ENCODE results near the gene MTOR. TPM values are rescaled to one million over a fixed set of nuclear protein-coding genes. Genes with fewer than 3 reads are reported as not detected.
A peak's percentile ranks its signal among the peaks of the same experiment; 100 is the strongest.

MTOR gene
- total RNA-seq, 1 donor from 2014 or later, result 61.9 TPM

GRCh38 chr1:11058026-11058425 is 204.3 kb downstream of the MTOR start:
- DNase-seq (ENCODE audit: low spot score), result no peak
- peaks cover 13% of the 10 kb centered on the region for H3K4me1 Mint-ChIP-seq (ENCODE audit: unreplicated experiment)
- H3K4me3 Mint-ChIP-seq (ENCODE audit: unreplicated experiment), result peak overlapping the region; percentile 47
- no peak for TF ChIP-seq CTCF (IDR thresholded peaks at IDR 0.05; ENCODE audit: unreplicated experiment)
- peaks cover 3% of the 10 kb centered on the region for H3K27me3 Mint-ChIP-seq (ENCODE audit: unreplicated experiment)
- H3K9me3 Mint-ChIP-seq (ENCODE audit: unreplicated experiment), result no peaks in the 10 kb centered on the region
- H3K36me3 Mint-ChIP-seq (ENCODE audit: low read depth, unreplicated experiment), result peaks cover 3% of the 10 kb centered on the region
- H3K27ac Mint-ChIP-seq (ENCODE audit: unreplicated experiment), result no peak overlapping the region

DNA sequence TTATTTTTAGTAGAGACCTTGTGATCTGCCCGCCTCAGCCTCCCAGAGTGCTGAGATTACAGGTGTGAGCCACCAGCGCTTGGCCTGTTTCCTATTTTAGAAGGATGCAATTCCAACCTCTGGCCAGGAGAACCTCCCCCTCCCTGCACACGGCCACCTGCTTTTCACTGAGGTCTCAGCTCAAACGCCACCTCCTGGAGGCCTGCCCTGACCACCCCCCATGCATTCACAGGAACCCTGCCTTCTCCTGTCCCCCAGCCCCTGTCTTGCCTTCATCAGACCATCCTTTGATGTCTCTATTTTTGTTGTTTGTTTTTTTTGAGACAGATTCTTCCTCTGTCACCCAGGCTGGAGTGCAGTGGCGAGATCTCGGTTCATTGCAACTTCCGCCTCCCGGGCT is 204.9 kb downstream of the MTOR start:
- peak overlapping the region; percentile 79 for H3K4me3 Mint-ChIP-seq (ENCODE audit: unreplicated experiment)
- H3K27me3 Mint-ChIP-seq (ENCODE audit: unreplicated experiment), result peaks cover 3% of the 10 kb centered on the region
- H3K9me3 Mint-ChIP-seq (ENCODE audit: unreplicated experiment), result no peaks in the 10 kb centered on the region
- no peak overlapping the region for H3K27ac Mint-ChIP-seq (ENCODE audit: unreplicated experiment)
- H3K36me3 Mint-ChIP-seq (ENCODE audit: low read depth, unreplicated experiment), result peaks cover 3% of the 10 kb centered on the region
- peaks cover 13% of the 10 kb centered on the region for H3K4me1 Mint-ChIP-seq (ENCODE audit: unreplicated experiment)
- no peak for TF ChIP-seq CTCF (IDR thresholded peaks at IDR 0.05; ENCODE audit: unreplicated experiment)
- no peak for DNase-seq (ENCODE audit: low spot score)

Other genes starting within 250 kb of the MTOR start
- gene TARDBP, start 249.9 kb downstream of the MTOR start, total RNA-seq (ENCODE audit: unreplicated experiment), result 161 TPM
- not detected for gene MASP2, start 215.3 kb downstream of the MTOR start, total RNA-seq (ENCODE audit: unreplicated experiment)
- gene SRM, start 202.5 kb downstream of the MTOR start, total RNA-seq (ENCODE audit: unreplicated experiment), result 51.0 TPM
- 80.6 TPM for gene EXOSC10, start 162.7 kb downstream of the MTOR start, total RNA-seq (ENCODE audit: unreplicated experiment)
- not detected for gene ANGPTL7, start 73.2 kb downstream of the MTOR start, total RNA-seq (ENCODE audit: unreplicated experiment)
- 16.5 TPM for gene UBIAD1, start 10.6 kb upstream of the MTOR start, total RNA-seq (ENCODE audit: unreplicated experiment)
- 1.6 TPM for gene DISP3, start 216.6 kb upstream of the MTOR start, total RNA-seq (ENCODE audit: unreplicated experiment)